NOMO-1 treated with dmso at 0.1 percent for 144 hours (cell line): ENCODE results near the gene CHD6.
A peak's percentile ranks its signal among the peaks of the same experiment; 100 is the strongest.

Experiments
- DNase-seq: peaks from one replicate; lab custom pipeline; 2025; ENCODE audit not compliant: unreplicated experiment; lab: John Stamatoyannopoulos, UW

The CHD6 gene

DNA sequence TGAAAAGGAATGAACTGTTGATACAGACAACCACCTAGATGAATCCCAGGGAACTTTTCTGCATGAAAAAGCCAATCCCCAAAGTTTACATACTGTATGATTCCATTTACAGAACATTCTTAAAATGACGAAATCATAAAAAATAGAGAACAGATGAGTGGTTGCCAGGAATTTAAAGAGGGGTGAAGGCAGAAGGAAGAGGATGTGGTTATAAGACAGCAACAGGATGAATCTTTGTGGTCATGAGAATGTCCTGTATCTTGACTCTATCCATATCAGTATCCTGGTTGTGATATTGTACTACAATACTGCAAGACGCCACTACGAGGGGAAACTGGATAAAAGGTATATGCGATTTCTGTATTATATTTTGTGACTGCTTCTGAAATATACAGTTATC, 181.5 kb downstream of the CHD6 start:
- peak; percentile 10 for DNase-seq

DNA sequence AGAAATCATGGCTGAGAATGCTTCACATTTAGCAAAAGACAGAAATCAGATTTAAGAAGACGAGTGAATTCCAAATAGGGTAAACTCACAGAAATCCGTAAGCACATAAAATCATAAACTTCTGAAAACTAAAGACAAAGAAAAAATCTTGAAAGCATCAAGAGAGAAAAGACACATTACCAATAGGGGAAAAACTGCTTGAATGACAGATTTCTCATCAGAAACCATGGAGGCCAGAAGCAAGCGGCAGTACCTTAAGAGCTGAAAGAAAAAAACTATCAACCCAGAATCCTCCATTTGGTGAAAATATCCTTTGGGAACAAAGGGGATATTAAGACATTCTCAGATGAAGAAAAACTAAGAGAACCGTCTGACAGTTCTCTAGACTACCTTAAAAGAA, 185.0 kb downstream of the CHD6 start:
- no peak for DNase-seq

DNA sequence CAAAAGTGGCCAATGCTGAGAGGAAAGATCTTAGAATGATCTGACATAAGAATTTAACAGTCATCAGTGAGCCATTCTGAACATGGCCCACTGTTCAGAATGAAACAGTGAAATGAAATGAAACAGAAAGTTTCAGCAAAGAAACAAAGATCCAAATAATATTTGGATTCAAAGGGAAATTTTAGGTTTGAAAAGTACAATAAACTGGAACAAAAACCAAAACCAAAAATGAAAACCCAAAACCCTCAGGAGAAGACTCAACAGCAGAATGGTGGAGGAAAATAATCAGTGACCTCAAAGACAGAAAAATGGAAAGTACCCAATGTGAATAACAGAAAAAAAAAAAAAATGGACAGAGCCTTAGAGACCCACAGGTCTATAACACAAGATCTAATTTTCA, 185.4 kb downstream of the CHD6 start:
- DNase-seq = no peak

DNA sequence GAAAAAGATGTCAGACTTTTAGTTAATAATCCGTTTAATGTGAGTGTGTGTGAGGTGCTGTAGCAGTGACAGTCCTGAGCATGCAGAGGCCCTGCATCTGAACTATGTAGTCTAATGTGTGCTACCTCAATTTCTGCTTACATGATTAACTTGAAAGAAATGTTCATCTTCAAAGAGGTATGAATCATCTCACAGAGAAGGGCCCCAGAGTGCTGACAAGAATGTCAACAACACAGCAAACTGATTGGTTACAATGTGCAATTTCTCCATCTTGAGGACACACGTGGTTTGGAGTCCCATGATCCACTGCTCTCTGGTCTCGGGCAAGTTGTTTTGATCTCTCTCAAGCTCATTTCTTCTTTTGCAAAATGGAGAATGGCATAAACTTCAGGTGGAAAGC, 189.9 kb downstream of the CHD6 start:
- DNase-seq = no peak

DNA sequence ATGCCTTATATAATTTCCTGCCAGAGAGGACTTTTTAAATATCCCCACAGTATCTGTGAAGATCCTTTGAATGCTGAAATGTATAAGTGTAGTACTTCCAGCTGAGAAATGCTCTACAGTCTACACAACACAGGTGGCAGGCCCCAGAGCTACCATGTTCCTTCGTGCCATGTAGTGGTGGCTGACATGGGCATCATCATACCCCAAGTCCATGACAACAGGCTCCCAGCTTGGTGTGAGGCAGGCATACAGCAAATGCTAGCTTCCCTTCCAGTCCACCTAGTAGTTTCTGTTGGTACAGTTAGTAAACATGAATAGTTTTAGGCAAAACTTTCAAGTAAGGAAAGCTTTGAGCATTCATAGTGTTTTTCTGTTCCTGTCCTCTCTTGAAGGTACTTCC, 190.3 kb downstream of the CHD6 start:
- no peak for DNase-seq

DNA sequence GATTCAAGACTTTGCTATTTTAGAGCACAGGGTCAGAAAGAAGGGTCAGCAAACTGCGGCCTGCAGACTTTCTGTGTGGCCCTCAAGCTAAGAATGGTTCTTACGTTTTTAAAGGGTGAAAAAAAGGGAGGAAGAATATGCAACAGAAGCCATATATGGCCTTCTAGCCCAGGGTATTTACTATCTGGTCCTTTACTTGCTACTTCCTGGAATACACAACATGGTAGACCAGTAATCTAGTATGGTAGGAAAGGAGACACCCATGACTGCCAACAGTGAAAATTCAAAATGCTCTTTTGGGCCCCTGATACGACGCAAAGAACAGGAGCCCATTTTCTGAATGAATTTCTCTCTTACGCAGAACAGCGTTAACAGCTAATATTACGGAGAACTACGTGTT, 191.2 kb downstream of the CHD6 start:
- DNase-seq = no peak

DNA sequence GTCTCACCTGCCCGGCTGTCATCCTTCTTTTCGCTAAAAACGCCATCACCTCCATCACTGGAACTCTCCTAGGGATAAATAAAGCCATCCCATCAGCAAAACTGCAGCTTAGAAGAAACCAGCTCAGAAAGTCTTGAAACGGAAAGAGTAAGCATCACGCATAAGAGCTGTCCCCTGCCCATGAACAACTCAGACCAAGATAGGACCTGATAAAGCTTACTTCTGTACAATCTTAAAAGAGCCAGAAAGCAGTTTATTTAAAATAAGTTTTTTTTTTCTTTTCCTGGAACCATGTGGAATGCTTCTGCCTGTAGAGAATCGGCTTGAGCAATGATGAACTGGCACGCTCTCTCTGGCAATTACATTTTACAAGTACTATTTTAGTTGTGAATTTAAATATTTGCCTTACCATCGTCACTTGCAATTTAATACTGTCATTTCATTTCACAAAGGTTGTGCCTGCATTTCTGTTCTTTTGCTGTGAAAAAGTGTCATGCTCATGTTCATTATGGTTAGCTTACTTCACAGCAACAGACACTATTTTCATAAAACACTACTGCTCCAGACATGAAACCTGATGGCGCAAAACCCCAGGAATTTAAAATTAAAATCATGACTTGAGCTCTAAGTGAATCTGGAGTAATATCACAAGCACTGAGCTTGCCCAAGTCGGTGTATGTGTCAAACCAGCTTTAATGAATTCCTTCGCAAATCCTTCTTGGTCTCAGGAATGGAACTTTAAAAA, 191.9 kb downstream of the CHD6 start:
- no peak for DNase-seq

DNA sequence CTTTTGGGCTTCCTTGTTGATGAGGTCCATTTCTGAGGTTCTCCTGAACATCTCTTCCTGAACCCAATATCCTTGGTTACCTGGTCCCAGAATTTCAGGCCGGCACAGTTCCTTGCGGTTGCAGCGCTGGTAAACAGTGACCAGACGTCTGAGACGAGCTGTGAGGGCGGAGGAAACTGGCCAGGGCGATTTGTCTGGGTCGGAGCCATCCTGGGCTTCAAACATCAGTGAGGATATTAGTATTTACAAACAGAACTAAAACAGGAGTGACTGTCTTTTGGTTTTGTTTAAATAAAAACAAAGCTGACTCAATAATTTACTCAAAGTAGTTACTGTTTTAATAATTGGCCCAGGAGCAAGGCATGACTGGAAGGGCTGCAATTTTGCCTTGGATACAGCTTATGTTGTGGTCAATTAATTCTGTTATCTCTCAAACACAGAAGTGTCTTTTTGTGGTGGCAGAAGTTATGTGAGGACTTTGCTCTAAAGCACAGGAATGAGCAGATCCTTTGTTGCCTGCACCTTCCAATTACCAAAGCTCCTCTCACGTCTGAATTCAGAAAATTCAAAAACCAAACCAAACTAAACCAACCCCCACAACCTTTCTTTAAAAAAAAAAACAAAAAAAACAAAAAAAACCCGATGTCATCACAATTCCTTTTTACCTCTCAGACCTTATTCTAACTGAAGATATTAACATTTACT, 192.8 kb downstream of the CHD6 start:
- no peak for DNase-seq

DNA sequence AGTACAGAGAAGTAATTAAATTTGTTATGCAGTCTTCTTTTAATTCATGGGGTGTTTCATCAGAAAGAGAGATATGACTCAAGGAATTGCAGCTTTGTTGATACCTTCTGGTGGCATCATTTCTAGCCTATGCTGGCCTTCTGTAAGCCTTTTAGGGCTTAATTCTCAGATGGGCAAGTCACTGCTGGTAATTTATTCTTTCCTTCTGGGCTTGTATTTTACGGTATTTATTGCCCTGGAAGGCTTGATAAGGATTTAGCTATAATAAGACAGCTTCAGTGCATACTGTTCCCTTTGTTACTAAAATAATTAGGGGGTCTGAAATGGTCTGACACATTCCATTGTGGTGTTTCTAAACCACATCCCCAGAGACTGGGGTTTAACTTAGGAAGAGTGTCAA, 193.6 kb downstream of the CHD6 start:
- no peak for DNase-seq

DNA sequence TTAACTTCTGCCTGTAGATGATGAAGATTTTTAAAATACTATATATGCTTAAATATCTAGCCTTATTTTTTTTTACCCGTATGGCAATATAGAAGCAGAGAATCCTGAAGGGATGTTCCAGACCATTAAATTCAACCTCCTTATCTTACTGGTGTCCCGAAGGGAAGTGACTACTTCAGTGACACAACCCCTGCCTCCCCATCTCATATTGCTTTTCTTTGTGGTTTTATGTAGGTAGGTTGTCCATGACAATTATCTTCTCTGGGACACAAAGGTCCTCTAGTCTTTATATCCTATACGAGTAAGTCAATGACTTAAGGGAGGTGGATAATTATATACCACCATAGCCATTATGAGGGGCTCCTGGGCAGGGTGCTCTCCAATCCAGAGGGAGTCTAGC, 194.2 kb downstream of the CHD6 start:
- DNase-seq = no peak

DNA sequence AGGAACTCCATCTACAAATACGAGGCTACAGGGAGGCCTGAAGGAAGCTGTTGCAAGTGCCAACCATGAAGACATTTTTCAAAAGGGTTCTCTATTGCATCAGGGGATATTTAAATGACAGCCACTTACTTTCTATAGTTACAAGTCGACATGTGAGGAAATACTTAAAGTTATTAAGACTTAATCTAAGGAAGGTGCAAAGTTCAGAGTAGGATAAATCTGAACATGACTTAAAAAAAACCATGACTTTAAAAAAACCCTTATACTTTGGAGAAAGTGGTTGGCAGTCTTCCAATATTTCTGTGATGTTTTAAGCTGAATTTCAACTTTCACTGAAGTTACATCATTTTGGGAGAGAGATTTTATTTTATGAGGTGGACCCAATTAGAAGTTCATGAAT, 195.2 kb downstream of the CHD6 start:
- no peak for DNase-seq

DNA sequence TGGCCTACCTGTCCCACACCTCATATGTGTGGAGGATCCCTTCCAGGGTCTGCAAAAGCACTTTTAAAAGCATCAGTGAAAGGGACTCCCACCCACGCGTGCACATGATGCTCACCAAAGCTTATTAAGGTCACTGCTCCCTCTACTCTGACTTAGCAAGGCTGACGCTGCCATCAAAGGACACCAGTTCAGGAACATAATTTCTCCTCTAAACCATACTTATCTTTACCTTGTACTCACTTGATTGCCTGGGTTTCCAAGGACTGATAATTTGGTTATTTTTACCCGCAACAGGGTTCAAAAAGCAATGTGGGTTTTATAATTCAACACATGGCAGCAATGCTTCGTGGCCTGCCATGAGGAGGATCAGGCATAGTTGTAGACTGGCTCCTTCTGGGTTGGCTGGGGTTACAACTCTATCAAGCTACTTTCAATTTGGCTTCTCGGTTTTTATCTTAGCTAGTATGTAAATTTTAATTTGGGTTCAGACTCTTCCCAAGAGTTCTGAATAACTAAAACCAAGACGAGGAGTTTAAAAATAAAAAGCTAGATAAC, 199.4 kb downstream of the CHD6 start:
- no peak for DNase-seq

DNA sequence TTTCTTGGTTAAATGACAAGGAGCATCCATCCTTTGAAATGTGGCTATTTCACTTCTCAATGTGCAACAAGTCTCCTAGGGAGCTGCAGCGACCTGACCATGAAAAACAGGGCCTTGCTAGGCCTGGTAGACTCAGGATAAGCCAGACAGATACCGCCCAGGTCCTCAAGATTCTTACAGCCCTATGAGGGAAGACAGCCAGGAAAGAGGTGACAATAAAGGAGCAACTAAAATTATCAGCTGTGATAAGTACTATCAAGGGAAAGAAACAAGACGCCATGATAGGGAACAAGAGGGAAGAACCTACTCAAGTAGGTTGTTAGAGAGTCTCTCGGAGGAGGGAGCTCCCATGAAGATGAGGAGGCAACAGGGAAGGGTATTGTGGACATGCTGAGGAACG, 200.1 kb downstream of the CHD6 start:
- DNase-seq = no peak

DNA sequence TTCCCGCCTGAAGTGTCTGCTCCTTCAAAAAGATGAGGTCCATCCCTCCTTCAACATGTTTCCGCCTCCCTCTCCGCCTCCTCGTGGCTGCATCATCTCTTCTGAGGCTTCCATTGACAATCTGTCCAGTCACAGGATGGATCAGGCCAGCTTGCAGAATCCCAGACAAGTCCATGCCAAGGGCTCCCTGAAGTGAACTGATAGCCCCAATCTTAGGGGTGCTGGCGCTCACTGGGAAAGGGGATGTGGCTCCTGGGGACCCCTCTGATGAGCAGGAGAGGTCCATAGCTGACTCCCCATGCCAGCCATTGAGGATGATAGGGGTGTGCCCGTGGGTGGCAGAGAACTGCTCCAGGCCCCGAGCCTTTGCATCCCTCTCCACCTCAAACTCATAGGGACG, 203.0 kb downstream of the CHD6 start:
- no peak for DNase-seq

DNA sequence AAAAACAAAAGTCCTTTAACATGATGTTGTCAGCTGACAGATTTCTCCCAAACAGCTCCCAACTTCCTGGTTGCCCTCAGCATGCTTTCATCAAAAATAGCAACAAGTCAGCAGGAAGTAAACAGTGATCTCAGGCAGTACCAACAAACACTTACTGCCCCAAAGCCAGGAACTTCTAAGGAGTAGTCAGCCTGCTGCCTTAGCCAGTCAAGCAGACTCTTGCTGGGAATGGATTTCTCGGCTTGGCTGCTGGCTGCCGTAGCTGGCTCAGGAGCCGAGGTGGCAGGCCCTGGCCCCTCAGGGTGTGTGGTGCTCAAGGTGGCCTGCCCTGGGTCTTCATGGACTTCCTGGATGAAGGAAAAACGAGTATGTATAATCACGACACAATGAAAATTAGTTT, 205.0 kb downstream of the CHD6 start:
- DNase-seq = no peak

DNA sequence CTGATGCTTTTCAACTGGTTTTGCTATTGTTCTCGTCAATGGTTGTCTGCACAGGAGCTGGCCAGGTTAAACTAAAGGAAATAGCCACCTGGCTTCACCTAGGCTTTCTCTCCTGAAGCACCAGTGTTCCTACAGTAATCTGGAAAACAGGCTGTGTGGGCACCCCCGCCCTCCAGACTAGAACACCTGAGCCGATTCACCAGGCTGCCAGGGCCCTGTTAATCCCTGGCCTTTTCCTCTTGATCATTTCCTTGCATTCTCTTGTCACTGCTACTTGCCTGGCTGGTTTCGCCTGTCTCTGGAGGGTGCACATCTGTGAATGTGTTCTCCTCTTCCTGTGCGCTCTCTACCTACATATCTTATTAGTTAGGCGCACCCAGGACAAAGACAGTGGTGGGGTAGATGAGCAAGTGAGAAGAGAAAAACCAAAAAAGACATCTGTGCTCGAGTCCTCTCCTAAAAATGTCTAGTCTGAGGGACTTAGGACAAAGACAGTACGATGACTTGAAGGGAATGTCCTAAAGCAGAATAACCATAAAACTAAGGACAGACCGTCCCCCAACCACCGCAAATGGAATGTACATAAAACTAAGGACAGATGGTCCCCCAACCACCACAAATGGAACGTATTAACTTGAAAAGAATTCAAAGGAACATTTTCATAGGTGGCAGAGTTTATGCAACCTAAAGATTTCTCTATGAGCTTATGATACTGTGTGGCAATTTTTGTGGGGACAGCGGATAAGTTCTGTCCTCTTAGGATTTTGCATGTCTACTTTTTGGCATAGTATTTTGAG, 205.7 kb downstream of the CHD6 start:
- DNase-seq = no peak

DNA sequence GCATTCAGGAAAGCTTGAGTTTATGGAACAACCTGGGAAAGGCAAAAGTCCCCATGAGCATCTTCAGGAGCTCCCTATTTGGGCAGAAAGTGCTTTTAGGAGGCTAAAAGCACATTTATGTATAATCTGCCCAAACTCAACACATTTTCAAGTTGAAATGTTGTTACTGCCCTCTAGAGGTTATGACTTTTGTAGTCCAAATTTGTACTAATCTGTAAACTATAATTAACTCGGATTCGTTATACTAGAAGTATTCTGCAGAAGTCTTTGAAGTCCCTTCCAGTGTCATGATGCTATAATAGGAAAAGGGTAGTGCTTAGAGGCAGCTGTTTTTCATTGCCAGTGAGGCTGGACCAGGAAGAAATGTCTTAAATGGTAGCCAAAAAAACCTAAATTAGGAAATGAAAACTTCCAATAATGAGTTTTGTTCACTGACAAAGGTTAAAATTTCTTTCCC, 206.8 kb downstream of the CHD6 start:
- DNase-seq = peak; percentile 5

DNA sequence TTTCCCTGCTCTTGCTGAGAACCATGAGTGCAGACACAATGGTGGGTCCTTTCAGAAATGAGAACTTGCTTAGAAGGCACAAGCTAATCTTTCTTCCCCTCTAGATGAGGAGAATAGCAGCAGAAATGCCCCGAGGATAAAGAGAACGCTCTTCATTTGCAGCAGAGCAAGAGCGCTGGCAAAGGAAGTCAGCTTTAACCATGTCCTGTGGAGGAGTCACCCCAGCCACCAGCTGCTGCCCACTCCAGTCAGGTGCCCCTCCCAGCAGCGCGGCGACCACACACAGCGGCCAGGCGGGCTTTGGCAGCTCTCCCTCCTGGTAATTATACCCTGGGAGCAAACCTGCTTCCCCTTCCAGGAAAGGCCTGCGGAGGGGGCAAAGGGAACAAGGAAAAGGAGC, 209.2 kb downstream of the CHD6 start:
- no peak for DNase-seq

DNA sequence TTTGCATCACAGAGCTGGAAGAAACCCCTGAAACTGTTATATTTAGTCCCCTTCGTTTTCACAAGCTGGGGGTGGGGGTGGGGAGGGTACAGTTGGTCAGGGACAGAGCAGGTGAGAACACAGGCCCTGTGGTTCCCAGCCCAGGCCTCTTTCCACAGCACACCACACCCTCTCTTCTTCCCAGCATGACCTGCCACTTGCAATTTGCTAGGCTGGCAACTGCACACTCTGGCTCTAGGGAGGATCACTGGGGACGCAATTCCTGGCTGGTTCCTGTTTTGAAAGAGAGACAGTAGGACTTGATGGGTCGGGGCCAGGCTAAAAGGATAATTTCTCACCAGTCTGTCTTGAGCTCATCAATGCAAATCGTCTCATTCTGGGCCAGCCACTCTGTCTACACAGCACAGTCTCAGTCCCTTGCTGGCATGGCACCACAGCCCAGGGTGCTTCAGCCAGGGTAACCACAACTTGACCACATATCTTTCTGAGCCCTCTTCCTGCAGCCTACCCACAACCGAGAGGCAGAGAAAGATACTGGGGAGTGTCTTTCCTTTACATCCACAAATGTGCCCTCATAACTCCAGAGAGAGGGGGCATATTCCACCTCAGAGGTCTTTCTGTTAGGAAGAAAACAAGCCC, 209.9 kb downstream of the CHD6 start:
- DNase-seq = no peak

DNA sequence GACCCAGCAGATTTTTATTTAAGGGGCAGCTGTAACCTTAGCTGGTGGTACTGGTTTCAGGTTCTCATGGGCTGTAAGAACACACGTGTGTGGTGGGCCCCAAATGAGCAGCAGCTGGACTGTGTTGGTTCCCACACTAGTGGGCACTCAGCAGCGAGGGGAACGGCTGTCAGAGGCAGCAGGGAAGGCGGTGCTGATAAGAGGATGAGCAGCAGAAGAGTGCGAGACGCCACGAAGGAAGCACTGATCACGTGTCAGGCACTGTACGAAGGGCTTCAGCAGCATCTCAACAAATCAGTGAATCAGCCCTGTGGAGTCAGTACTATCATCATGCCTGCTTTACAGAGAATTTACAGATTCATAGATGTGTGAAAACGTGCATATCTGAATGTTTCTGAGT, 210.6 kb downstream of the CHD6 start:
- DNase-seq = no peak

DNA sequence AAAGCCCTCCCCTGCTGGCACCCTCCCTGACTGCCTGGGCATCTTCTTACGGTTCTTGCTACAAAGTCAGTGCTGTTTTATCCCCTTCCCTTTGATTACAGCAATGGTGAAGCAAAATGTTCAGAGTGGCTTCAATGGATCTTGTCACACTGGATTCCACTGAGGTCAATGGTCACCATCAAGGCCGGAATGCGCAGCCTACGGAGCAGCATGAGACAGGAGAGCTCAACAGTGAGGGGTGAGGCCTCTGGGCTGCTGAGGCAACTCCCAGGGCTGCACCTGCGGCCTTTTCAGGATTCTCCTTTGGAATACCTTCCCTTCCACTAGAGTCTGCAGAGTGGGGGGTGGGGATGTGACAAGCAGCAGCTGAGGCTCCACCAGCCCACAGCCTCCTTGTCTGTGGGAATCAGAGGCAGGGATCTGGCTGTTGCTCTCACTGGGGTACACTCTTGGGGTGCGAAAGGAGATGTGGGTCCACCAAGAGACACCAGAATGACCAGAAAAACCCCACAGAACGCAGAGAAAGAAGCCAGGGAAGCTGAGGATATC, 211.2 kb downstream of the CHD6 start:
- DNase-seq = no peak
